Peyer's patch (tissue), 4 donors: Measurements from ENCODE around the gene IDS.

Experiments used
- POLR2A ChIP-seq, 2 donors: fragments of 450-650 bp; IDR thresholded peaks; one replicate each; pipeline ENCODE4 v1.5.1; 2017; ENCODE audit warnings: antibody characterized with exemption in 2 of 2, mild to moderate bottlenecking in 2 of 2, moderate library complexity in 2 of 2
- TF ChIP-seq, protein P1 (sequence below), 6 experiments: fragments of 450-650 bp in 4 of 6; fragments of 200-600 bp in 2 of 6; sonication (generic) in 1 of 6; IDR thresholded peaks; one replicate each; pipeline ENCODE4 v1.5.1; 2017 to 2019; ENCODE audit warnings: antibody characterized with exemption in 6 of 6, mild to moderate bottlenecking in 3 of 6, moderate library complexity in 1 of 6

DNA sequence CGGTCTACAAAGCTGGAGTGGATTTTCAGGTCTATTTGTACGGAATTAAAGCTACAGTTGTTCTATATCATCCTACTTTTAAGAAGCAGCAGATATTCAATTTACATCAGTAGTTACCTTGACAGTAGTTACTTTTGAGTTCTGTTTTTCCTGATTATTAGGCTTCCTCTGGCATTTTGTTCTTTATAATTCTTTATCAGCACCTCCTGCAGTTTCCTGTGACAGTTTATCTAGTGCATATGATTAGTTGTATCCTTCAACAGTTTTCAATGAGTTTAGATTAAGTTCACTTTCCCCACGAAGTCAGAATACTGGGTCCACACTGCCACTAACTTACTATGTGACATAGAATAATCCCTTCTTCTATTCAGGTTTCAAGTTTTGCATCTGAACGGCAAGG lies 71.7 kb downstream of the IDS start:
- TF ChIP-seq, protein P1, sequence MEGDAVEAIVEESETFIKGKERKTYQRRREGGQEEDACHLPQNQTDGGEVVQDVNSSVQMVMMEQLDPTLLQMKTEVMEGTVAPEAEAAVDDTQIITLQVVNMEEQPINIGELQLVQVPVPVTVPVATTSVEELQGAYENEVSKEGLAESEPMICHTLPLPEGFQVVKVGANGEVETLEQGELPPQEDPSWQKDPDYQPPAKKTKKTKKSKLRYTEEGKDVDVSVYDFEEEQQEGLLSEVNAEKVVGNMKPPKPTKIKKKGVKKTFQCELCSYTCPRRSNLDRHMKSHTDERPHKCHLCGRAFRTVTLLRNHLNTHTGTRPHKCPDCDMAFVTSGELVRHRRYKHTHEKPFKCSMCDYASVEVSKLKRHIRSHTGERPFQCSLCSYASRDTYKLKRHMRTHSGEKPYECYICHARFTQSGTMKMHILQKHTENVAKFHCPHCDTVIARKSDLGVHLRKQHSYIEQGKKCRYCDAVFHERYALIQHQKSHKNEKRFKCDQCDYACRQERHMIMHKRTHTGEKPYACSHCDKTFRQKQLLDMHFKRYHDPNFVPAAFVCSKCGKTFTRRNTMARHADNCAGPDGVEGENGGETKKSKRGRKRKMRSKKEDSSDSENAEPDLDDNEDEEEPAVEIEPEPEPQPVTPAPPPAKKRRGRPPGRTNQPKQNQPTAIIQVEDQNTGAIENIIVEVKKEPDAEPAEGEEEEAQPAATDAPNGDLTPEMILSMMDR (IDR thresholded peaks at IDR 0.05): no peak
- no peak for TF ChIP-seq POLR2A (IDR thresholded peaks at IDR 0.05)
